Loucy (cell line): ENCODE data around the gene GRM7.

Experiments
- H2AFZ ChIP-seq: fragments of 200-600 bp; sonication (generic); 2 replicates; pipeline ENCODE4 v1.6.0; 2016; ENCODE audit warnings: antibody characterized with exemption, mild to moderate bottlenecking, low read length, moderate library complexity
- H3F3A ChIP-seq: fragments of 200-600 bp; 2 replicates; pipeline ENCODE4 v1.6.0; 2016; ENCODE audit warnings: antibody characterized with exemption, low read depth, mild to moderate bottlenecking
- H3K27me3 ChIP-seq: fragments of 200-600 bp; sonication (generic); 2 replicates; pipeline ENCODE4 v1.6.1; 2014; ENCODE audit warnings: low read length, mild to moderate bottlenecking; ENCODE audit not compliant: insufficient read depth, poor library complexity, severe bottlenecking
- H3K36me3 ChIP-seq: fragments of 200-600 bp; sonication (generic); 2 replicates; pipeline ENCODE4 v1.6.1; 2016; ENCODE audit warnings: low read length; ENCODE audit not compliant: insufficient read depth
- H3K4me1 ChIP-seq: fragments of 200-600 bp; sonication (generic); 2 replicates; pipeline ENCODE4 v1.5.1; 2014; ENCODE audit warnings: low read length, mild to moderate bottlenecking; ENCODE audit not compliant: insufficient read depth, poor library complexity, severe bottlenecking
- H3K4me2 ChIP-seq: fragments of 200-600 bp; sonication (generic); 2 replicates; pipeline ENCODE4 v1.6.0; 2014; ENCODE audit warnings: antibody characterized with exemption, low read length, low read depth, mild to moderate bottlenecking; ENCODE audit not compliant: poor library complexity, severe bottlenecking
- H3K4me3 ChIP-seq: fragments of 200-600 bp; sonication (generic); 2 replicates; pipeline ENCODE4 v1.5.1; 2014; ENCODE audit warnings: low read length, mild to moderate bottlenecking, mixed read lengths; ENCODE audit not compliant: poor library complexity, severe bottlenecking
- H3K79me2 ChIP-seq: fragments of 200-600 bp; sonication (generic); 2 replicates; pipeline ENCODE4 v1.6.1; 2014; ENCODE audit warnings: low read length; ENCODE audit not compliant: insufficient read depth
- H3K9ac ChIP-seq: fragments of 200-600 bp; sonication (generic); 2 replicates; pipeline ENCODE4 v1.6.0; 2014; ENCODE audit warnings: mild to moderate bottlenecking, low read depth, low read length, moderate library complexity; ENCODE audit not compliant: poor library complexity, severe bottlenecking
- H3K9me2 ChIP-seq: fragments of 200-600 bp; sonication (generic); replicated peaks from 2 replicates; pipeline ENCODE4 v1.6.1; 2016; ENCODE audit warnings: low read depth, low read length, mixed read lengths
- H3K9me3 ChIP-seq: fragments of 200-600 bp; sonication (generic); 2 replicates; pipeline ENCODE4 v1.6.1; 2014; ENCODE audit warnings: mild to moderate bottlenecking, antibody characterized with exemption, low read length, low read depth; ENCODE audit not compliant: insufficient read depth
- H4K20me1 ChIP-seq: fragments of 200-600 bp; sonication (generic); 2 replicates; pipeline ENCODE4 v1.6.0; 2014; ENCODE audit warnings: antibody characterized with exemption, low read length, mild to moderate bottlenecking; ENCODE audit not compliant: insufficient read depth, poor library complexity, severe bottlenecking
- EZH2phosphoT487 ChIP-seq: fragments of 200-600 bp; IDR thresholded peaks from 2 replicates; pipeline ENCODE4 v1.6.1; 2018; ENCODE audit warnings: antibody characterized with exemption, mild to moderate bottlenecking, moderate library complexity, borderline replicate concordance
- TF ChIP-seq, protein P1 (sequence below): fragments of 200-600 bp; sonication (generic); conservative IDR thresholded peaks from 2 replicates; pipeline ENCODE4 v1.5.1; 2014; ENCODE audit warnings: mild to moderate bottlenecking, antibody characterized with exemption, low read length

Gene GRM7

DNA sequence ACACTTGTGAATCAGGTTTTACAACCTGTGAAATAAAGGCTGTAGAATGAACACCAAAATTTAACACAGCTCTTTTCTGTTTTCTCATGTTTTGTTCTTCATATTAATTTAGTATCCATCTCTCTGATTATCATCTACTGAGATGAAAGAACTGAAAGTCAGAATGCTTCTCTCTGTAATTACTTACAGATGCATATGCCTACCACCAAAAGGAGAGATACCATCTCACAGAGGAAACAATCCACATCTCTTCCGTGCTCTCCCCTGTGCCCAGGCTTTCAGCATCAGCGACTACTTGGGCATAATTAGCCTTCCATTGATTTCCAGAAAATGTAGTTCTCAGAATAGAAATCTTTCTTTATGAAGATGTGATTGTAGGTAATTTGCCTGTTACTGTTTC is 741.4 kb downstream of the GRM7 start:
- no peak overlapping the region for H3K4me3 ChIP-seq
- no peak overlapping the region for H3K4me2 ChIP-seq
- no peak overlapping the region for H2AFZ ChIP-seq
- no peaks in the 10 kb centered on the region for H3K27me3 ChIP-seq
- no peaks in the 10 kb centered on the region for H3F3A ChIP-seq
- H3K9me3 ChIP-seq: no peaks in the 10 kb centered on the region
- no peaks in the 10 kb centered on the region for H3K36me3 ChIP-seq
- no peak overlapping the region for H3K9ac ChIP-seq
- TF ChIP-seq, protein P1, sequence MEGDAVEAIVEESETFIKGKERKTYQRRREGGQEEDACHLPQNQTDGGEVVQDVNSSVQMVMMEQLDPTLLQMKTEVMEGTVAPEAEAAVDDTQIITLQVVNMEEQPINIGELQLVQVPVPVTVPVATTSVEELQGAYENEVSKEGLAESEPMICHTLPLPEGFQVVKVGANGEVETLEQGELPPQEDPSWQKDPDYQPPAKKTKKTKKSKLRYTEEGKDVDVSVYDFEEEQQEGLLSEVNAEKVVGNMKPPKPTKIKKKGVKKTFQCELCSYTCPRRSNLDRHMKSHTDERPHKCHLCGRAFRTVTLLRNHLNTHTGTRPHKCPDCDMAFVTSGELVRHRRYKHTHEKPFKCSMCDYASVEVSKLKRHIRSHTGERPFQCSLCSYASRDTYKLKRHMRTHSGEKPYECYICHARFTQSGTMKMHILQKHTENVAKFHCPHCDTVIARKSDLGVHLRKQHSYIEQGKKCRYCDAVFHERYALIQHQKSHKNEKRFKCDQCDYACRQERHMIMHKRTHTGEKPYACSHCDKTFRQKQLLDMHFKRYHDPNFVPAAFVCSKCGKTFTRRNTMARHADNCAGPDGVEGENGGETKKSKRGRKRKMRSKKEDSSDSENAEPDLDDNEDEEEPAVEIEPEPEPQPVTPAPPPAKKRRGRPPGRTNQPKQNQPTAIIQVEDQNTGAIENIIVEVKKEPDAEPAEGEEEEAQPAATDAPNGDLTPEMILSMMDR: no peak
- no peak for TF ChIP-seq EZH2phosphoT487
- no peaks in the 10 kb centered on the region for H3K4me1 ChIP-seq
- H4K20me1 ChIP-seq: no peaks in the 10 kb centered on the region
- H3K79me2 ChIP-seq: no peaks in the 10 kb centered on the region
- H3K9me2 ChIP-seq: no peaks in the 10 kb centered on the region

DNA sequence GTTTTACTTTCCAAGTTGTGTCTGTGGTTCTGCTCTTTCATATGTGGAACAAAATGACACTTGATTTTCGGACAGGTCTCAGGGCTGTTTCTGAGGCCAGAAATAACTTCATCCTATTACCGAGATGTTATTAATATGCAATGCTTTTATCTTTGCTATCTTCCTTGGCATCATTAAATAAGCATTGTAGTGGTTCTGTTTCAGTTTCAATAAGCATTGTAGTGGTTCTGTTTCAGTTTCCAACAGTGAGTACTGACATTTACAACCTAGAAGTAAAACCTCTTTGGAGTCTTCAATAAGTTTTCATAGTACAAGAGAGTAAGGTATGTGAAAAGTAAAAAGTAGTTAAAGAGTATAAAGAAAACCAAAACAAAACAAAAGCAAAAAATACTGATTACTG is 746.2 kb downstream of the GRM7 start:
- no peaks in the 10 kb centered on the region for H4K20me1 ChIP-seq
- no peaks in the 10 kb centered on the region for H3F3A ChIP-seq
- no peaks in the 10 kb centered on the region for H3K9me3 ChIP-seq
- no peaks in the 10 kb centered on the region for H3K36me3 ChIP-seq
- no peaks in the 10 kb centered on the region for H3K27me3 ChIP-seq
- H3K4me1 ChIP-seq: no peaks in the 10 kb centered on the region
- H3K9me2 ChIP-seq: no peaks in the 10 kb centered on the region
- H3K4me3 ChIP-seq: no peak overlapping the region
- H3K4me2 ChIP-seq: no peak overlapping the region
- H3K79me2 ChIP-seq: no peaks in the 10 kb centered on the region
- H2AFZ ChIP-seq: no peak overlapping the region
- TF ChIP-seq, protein P1: no peak
- no peak for TF ChIP-seq EZH2phosphoT487
- H3K9ac ChIP-seq: no peak overlapping the region

DNA sequence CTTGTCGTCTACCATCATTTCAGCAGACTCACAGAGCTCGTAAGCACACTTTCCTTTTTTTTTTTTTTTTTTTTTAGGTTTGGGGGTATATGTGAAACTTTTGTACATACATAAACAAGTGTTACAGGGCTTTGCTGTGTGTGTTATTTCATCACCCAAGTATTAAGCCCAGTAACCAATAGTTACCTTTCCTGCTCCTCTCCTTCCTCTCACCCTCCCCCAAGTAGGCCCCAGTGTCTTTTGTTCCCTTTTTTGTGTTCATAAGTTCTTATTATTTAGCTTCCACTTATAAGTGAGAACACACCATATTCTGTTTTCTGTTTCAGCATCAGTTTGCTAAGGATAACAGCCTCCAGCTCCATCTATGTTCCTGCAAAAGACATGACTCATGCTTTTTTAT is 746.8 kb downstream of the GRM7 start:
- no peaks in the 10 kb centered on the region for H3K36me3 ChIP-seq
- H3K9me3 ChIP-seq: no peaks in the 10 kb centered on the region
- H2AFZ ChIP-seq: no peak overlapping the region
- H3K9me2 ChIP-seq: no peaks in the 10 kb centered on the region
- no peaks in the 10 kb centered on the region for H3F3A ChIP-seq
- TF ChIP-seq, protein P1: no peak
- no peak for TF ChIP-seq EZH2phosphoT487
- no peak overlapping the region for H3K9ac ChIP-seq
- no peak overlapping the region for H3K4me2 ChIP-seq
- H3K79me2 ChIP-seq: no peaks in the 10 kb centered on the region
- H4K20me1 ChIP-seq: no peaks in the 10 kb centered on the region
- H3K4me1 ChIP-seq: no peaks in the 10 kb centered on the region
- no peaks in the 10 kb centered on the region for H3K27me3 ChIP-seq
- H3K4me3 ChIP-seq: no peak overlapping the region
